ENCODE results near the gene CSNK1E. TPM values are rescaled to one million over a fixed set of nuclear protein-coding genes. Genes with fewer than 3 reads are reported as not detected.

The CSNK1E gene
- polyA plus RNA-seq, 1 donor (not counting 4 experiments of a cell fraction or from before 2014, with no cell fraction given) = 168 TPM

GRCh38 chr22:38247713-38248112 is 69.5 kb downstream of the CSNK1E start:
- dilution Hi-C loops (cut with MboI; ENCODE audit: extremely low pct_ligation_motif_present, low sequenced_read_pairs) = no loop called here
- H3K9ac ChIP-seq (ENCODE audit: control insufficient read depth, extremely low read depth, insufficient read depth, low read length) = no peak overlapping the region
- no peaks in the 10 kb centered on the region for H3K9me1 ChIP-seq (ENCODE audit: control insufficient read depth, extremely low read depth, insufficient read depth, low read length)
- DNase-seq (ENCODE audit: low read depth, low spot score) (no peak), FAIRE-seq (no peak)
- H3K79me2 ChIP-seq (ENCODE audit: control insufficient read depth, insufficient read depth, low read length) = peaks cover 39% of the 10 kb centered on the region
- no peak overlapping the region for H3K27ac ChIP-seq (ENCODE audit: control insufficient read depth, insufficient read depth, low read length)
- no peak overlapping the region for H2AFZ ChIP-seq (ENCODE audit: control insufficient read depth, low read length)
- no peaks in the 10 kb centered on the region for H3K9me3 ChIP-seq (ENCODE audit: control insufficient read depth, low read depth, low read length)
- H3K4me3 ChIP-seq (ENCODE audit: control insufficient read depth in 2 of 3, extremely low read depth in 1 of 3, insufficient read depth in 2 of 3, low read depth in 1 of 3, low read length in 3 of 3) = no peak overlapping the region
- peaks cover 27 to 29% of the 10 kb centered on the region in 2 experiments for H3K36me3 ChIP-seq (ENCODE audit: control insufficient read depth in 2 of 2, extremely low read depth in 1 of 2, insufficient read depth in 2 of 2, low read length in 2 of 2)
- peaks cover 15% of the 10 kb centered on the region for H3K4me1 ChIP-seq (ENCODE audit: control insufficient read depth, extremely low read depth, insufficient read depth, low read length)
- TF ChIP-seq EZH2 (IDR thresholded peaks at IDR 0.05; ENCODE audit: low read length) (no peak), CTCF (optimal IDR thresholded peaks at IDR 0.05 in 1 of 3, IDR thresholded peaks at IDR 0.05 in 1 of 3, conservative IDR thresholded peaks at IDR 0.05 in 1 of 3; ENCODE audit: extremely low read depth in 1 of 3, insufficient read depth in 2 of 3, low read length in 3 of 3) (no peak)
- no peak overlapping the region for H3K4me2 ChIP-seq (ENCODE audit: control insufficient read depth, extremely low read depth, insufficient read depth, low read depth, low read length)
- H3K27me3 ChIP-seq (ENCODE audit: control insufficient read depth, extremely low read depth, insufficient read depth, low read length) = no peaks in the 10 kb centered on the region
- peaks cover 8% of the 10 kb centered on the region for H4K20me1 ChIP-seq (ENCODE audit: control insufficient read depth, extremely low read depth, insufficient read depth, low read length)

GRCh38 chr22:38246692-38247091 is 70.5 kb downstream of the CSNK1E start:
- dilution Hi-C loops (cut with MboI; ENCODE audit: extremely low pct_ligation_motif_present, low sequenced_read_pairs) = no loop called here
- peaks cover 16% of the 10 kb centered on the region for H3K4me1 ChIP-seq (ENCODE audit: control insufficient read depth, extremely low read depth, insufficient read depth, low read length)
- H3K36me3 ChIP-seq (ENCODE audit: control insufficient read depth in 2 of 2, extremely low read depth in 1 of 2, insufficient read depth in 2 of 2, low read length in 2 of 2) = peaks cover 27 to 30% of the 10 kb centered on the region in 2 experiments
- no peak overlapping the region for H2AFZ ChIP-seq (ENCODE audit: control insufficient read depth, low read length)
- H3K4me3 ChIP-seq (ENCODE audit: control insufficient read depth in 2 of 3, extremely low read depth in 1 of 3, insufficient read depth in 2 of 3, low read depth in 1 of 3, low read length in 3 of 3) = no peak overlapping the region
- H3K27ac ChIP-seq (ENCODE audit: control insufficient read depth, insufficient read depth, low read length) = no peak overlapping the region
- H3K27me3 ChIP-seq (ENCODE audit: control insufficient read depth, extremely low read depth, insufficient read depth, low read length) = no peaks in the 10 kb centered on the region
- no peak overlapping the region for H3K4me2 ChIP-seq (ENCODE audit: control insufficient read depth, extremely low read depth, insufficient read depth, low read depth, low read length)
- TF ChIP-seq CTCF (optimal IDR thresholded peaks at IDR 0.05 in 1 of 3, IDR thresholded peaks at IDR 0.05 in 1 of 3, conservative IDR thresholded peaks at IDR 0.05 in 1 of 3; ENCODE audit: extremely low read depth in 1 of 3, insufficient read depth in 2 of 3, low read length in 3 of 3) (no peak), EZH2 (IDR thresholded peaks at IDR 0.05; ENCODE audit: low read length) (no peak)
- H4K20me1 ChIP-seq (ENCODE audit: control insufficient read depth, extremely low read depth, insufficient read depth, low read length) = peaks cover 8% of the 10 kb centered on the region
- no peaks in the 10 kb centered on the region for H3K9me1 ChIP-seq (ENCODE audit: control insufficient read depth, extremely low read depth, insufficient read depth, low read length)
- FAIRE-seq (no peak), DNase-seq (ENCODE audit: low read depth, low spot score) (no peak)
- H3K9me3 ChIP-seq (ENCODE audit: control insufficient read depth, low read depth, low read length) = no peaks in the 10 kb centered on the region
- H3K9ac ChIP-seq (ENCODE audit: control insufficient read depth, extremely low read depth, insufficient read depth, low read length) = no peak overlapping the region
- peaks cover 34% of the 10 kb centered on the region for H3K79me2 ChIP-seq (ENCODE audit: control insufficient read depth, insufficient read depth, low read length)
